ENCODE measurements around the gene TSHR. TPM values are rescaled to one million over a fixed set of nuclear protein-coding genes. Genes with fewer than 3 reads are reported as not detected.
"Not testable (repeated sequence)": the region's sequence is repeated elsewhere in the genome, so short reads cannot be mapped to it uniquely, and the experiment has no call there.

TSHR gene
- total RNA-seq, 4 donors from 2014 or later: 0.84 TPM; not detected in 3

DNA sequence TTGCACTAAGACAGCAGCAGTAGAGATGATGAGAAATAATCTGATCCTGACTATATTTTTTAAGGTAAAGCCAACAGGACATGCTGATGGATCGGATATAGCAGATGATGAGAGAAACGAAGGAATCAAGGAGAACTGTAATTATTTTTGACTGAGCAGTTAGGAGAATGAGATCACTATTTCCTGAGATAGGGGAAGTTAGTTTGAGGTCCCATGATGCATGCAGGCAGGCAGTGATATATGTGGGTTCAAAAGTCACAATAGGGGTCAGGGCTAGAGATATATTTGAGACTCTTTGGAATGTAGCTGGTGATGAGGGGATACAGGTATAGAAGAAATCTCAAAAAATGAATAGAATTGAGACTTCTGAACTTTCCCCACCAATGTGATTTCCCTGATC is 157.8 kb downstream of the TSHR start:
- H3K27ac ChIP-seq: no peak overlapping the region
- H3K4me1 ChIP-seq: no peaks in the 10 kb centered on the region
- no peak for DNase-seq (ENCODE audit: low spot score in 2 of 2)
- H3K27me3 ChIP-seq: no peaks in the 10 kb centered on the region
- H3K9me3 ChIP-seq: no peaks in the 10 kb centered on the region
- 73 to 74% methylated on average over 2 of the region's 2 CpGs for WGBS, 2 donors
- H3K36me3 ChIP-seq: no peaks in the 10 kb centered on the region
- H3K4me3 ChIP-seq: no peak overlapping the region
- TF ChIP-seq EP300 (IDR thresholded peaks at IDR 0.05) (no peak), CTCF (IDR thresholded peaks at IDR 0.05) (no peak), POLR2A (IDR thresholded peaks at IDR 0.05) (no peak)

- DNase-seq (ENCODE audit: low spot score in 2 of 2); H3K36me3 ChIP-seq; H3K4me3 ChIP-seq; H3K27ac ChIP-seq; H3K9me3 ChIP-seq; H3K4me1 ChIP-seq; H3K27me3 ChIP-seq: not testable (repeated sequence)
- WGBS, 2 donors: 88 to 90% methylated on average over 32 of the region's 34 CpGs
These were observed 158.8 kb downstream of the TSHR start for GRCh38 chr14:81113945-81114820.

DNA sequence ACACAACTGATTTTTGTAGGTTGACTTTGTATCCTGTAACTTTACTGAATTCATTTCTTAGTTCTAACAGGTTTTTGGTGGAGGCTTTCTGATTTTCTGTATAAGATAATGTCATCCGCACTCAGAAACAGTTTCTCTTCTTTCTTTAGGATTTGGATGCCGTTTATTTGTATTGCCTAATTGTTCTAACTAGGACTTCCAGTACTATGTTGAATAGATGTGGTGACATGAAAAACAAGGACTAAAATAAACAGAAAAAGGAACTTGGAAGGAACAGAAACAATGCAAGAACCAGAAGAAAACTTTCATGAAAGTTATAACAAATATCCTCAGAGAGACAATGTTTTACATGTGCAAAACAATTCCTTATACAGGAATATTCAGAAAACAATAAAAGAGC is 165.1 kb downstream of the TSHR start:
- Histone ChIP-seq H3K4me3 (no peak overlapping the region), H3K9me3 (no peaks in the 10 kb centered on the region), H3K27me3 (no peaks in the 10 kb centered on the region), H3K27ac (peak overlapping the region in 2 of 4 donors; percentile 60 to 63), H3K4me1 (no peaks in the 10 kb centered on the region), H3K36me3 (no peaks in the 10 kb centered on the region)
- no peak for DNase-seq (ENCODE audit: low spot score in 2 of 2)
- no peak for TF ChIP-seq POLR2A (IDR thresholded peaks at IDR 0.05)
- TF ChIP-seq EP300 (IDR thresholded peaks at IDR 0.05): peak; percentile 25 to 38
- 66% methylated on average over 2 of the region's 2 CpGs for WGBS, 2 donors

- Histone ChIP-seq H3K36me3 (no peaks in the 10 kb centered on the region), H3K4me1 (no peaks in the 10 kb centered on the region)
- DNase-seq (ENCODE audit: low spot score in 2 of 2): no peak
These were observed 166.9 kb downstream of the TSHR start for GRCh38 chr14:81122326-81122725.

GRCh38 chr14:81123811-81124210 is 168.4 kb downstream of the TSHR start:
- TF ChIP-seq EP300 (IDR thresholded peaks at IDR 0.05) (no peak), CTCF (IDR thresholded peaks at IDR 0.05) (no peak), POLR2A (IDR thresholded peaks at IDR 0.05) (no peak)
- H3K36me3 ChIP-seq: no peaks in the 10 kb centered on the region
- no peak overlapping the region for H3K4me3 ChIP-seq
- no peaks in the 10 kb centered on the region for H3K9me3 ChIP-seq
- H3K27ac ChIP-seq: no peak overlapping the region
- no peak for DNase-seq (ENCODE audit: low spot score in 2 of 2)
- no peaks in the 10 kb centered on the region for H3K4me1 ChIP-seq
- no peaks in the 10 kb centered on the region for H3K27me3 ChIP-seq

More at GRCh38 chr14:81122326-81122725, 166.9 kb downstream of the TSHR start:
- H3K27me3 ChIP-seq: no peaks in the 10 kb centered on the region
- 87 to 90% methylated on average over 3 of the region's 3 CpGs for WGBS, 2 donors
- H3K27ac ChIP-seq: no peak overlapping the region
- H3K9me3 ChIP-seq: no peaks in the 10 kb centered on the region
- no peak for TF ChIP-seq CTCF (IDR thresholded peaks at IDR 0.05)
- TF ChIP-seq EP300 (IDR thresholded peaks at IDR 0.05): peak in 1 of 2 donors; percentile 17
- no peak for TF ChIP-seq POLR2A (IDR thresholded peaks at IDR 0.05)
- H3K4me3 ChIP-seq: no peak overlapping the region

- DNase-seq (ENCODE audit: low spot score in 2 of 2): no peak
- Histone ChIP-seq H3K4me3 (no peak overlapping the region), H3K27ac (no peak overlapping the region), H3K27me3 (no peaks in the 10 kb centered on the region), H3K4me1 (no peaks in the 10 kb centered on the region), H3K9me3 (no peaks in the 10 kb centered on the region), H3K36me3 (no peaks in the 10 kb centered on the region)
- WGBS, 2 donors: 90 to 96% methylated on average over 4 of the region's 4 CpGs
- TF ChIP-seq CTCF (IDR thresholded peaks at IDR 0.05) (no peak), EP300 (IDR thresholded peaks at IDR 0.05) (no peak), POLR2A (IDR thresholded peaks at IDR 0.05) (no peak)
These were observed 170.1 kb downstream of the TSHR start for GRCh38 chr14:81125536-81125935.

Measured in tibial nerve (tissue), 4 donors.